GM18867 (cell line): ENCODE measurements around the gene RNF4.
"Not testable (repeated sequence)": the region's sequence is repeated elsewhere in the genome, so short reads cannot be mapped to it uniquely, and the experiment has no call there.

Source experiments
- ATAC-seq: cut with Tn5 transposase; IDR thresholded peaks from one replicate; pipeline ENCODE4 v1.9.1; 2021; ENCODE audit warnings: mild to moderate bottlenecking, moderate library complexity; ENCODE audit not compliant: unreplicated experiment

Gene RNF4

GRCh38 chr4:2516635-2517034 lies 47.7 kb downstream of the RNF4 start:
- no peak for ATAC-seq

- no peak for ATAC-seq
These were observed 57.7 kb downstream of the RNF4 start for GRCh38 chr4:2526559-2526958.

GRCh38 chr4:2534904-2535375 lies 66.0 kb downstream of the RNF4 start:
- no peak for ATAC-seq

DNA sequence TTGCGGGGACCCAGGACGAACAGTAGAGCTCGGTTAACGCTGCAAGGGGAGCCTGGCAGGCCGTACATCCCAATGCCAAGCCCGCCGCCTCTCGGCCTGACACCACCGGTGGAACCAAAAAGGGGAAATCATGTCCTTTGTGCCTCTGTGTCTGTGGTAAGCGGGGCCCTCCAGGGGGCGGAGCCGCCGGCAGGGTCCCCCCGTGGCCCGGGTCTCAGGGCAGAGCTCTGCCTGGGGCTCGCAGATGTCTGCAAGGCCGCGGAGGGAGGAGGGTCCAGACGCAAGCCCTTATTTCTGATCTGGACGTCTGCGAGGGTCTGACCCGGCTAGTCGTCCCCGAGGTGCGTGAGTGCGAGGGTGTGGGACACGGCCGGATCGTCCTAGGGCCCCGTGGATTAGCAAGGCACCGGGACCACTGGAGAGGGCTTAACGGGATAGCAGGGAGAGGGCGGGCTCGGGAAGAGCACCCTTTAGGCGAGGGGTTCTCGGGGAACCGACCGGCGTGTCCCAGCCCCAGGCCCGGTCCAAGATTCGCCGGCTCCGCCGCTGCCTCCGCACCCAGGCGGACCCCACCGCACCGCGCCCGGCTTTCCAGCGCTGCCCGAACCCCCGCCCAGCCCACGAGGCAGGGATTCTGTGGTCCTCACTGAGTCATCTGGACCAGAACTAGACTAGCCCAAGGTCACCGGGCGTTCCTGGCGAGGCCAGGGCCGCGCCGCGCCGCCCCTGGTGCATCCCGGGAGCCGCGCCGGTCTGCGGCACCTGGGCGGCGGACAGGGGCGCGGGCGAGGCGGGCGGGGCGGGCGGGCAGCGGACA lies 66.7 kb downstream of the RNF4 start:
- peak; percentile 1 for ATAC-seq

DNA sequence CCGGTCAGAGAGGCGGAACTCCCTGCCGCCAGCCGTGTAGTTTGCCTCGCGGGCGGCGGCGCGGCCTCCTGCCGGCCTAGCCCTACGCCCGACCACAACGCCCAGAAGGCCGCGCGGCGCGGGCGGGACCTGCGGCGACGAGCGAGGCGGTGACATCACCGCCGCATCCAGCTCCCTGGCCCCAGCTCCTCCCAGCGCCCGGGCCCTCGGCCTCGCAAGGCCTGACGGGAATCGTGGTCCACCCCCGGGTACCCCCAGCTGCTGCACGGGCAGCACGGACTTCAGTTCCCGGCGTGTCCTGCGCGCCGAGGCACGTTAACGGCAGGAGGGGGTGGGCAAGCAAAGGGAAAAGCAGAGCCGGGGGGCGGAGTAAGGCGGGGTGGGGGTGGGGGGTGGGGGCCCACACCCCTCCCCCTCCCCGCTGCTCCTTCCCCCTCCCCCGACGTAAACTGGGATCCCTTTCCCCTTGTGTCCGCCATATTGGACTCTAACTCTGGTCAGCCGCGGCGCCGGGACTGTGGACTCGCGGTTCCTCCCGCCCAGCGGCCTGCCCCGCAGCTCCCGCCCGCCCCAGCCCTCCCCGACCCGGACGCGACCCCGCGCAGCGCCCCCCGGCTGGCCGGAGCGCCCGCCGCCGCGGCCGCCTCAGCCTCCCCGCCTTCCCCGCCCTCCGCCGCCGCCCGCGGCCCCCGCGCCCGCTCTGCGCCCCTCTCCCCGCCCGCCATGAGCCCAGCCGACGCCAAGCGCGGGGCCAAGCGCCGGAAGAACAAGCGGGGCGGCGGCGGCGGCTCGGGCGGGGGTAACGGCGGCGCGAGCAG lies 67.5 kb downstream of the RNF4 start, which contains the start of gene FAM193A:
FAM193A (plus strand) TSS at position 455 of the 818 bp plus-strand sequence; CDS start at position 724, 269 bp downstream.
- ATAC-seq, result peak; percentile 90

DNA sequence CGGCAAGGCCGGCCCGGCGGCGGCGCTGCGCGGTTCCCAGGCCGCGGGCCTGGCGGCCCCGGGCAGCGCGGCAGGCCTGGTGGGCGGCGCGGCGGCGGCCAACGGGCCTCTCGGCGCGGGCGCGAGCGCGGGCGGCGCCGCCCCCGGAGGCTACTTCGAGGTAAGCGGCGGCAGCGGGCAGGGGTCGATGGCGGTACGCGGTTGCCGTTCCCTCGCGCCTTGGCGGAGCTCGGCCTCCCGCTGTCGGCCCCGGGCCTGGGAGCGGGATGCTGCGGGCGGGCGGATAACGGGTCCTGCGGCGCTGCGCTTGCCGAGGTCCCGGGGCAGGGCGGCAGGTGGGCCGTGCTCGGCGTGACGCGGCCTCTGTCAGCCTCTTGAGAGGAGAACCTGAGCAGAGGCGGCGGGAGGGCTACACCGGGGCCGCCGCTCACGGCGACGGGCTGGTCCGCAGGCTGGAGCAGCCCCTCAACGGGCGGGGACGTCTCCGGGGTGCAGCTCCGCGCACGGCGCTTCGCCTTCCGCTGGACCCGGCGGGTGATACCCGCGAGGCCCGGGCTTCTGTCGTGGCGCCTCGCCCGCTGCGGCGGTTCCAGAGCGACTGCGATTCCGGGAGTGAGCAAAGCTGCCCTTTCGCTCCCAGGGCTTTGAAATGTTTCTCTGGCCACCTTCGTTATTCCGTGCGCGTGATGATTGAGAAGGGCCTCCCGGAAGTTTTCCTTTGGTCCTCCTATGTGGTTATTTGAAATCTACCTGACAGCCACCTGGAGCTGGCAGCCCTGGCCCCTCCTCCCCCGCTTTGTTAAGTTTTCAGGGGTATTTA lies 68.3 kb downstream of the RNF4 start:
- ATAC-seq, result peak; percentile 18

DNA sequence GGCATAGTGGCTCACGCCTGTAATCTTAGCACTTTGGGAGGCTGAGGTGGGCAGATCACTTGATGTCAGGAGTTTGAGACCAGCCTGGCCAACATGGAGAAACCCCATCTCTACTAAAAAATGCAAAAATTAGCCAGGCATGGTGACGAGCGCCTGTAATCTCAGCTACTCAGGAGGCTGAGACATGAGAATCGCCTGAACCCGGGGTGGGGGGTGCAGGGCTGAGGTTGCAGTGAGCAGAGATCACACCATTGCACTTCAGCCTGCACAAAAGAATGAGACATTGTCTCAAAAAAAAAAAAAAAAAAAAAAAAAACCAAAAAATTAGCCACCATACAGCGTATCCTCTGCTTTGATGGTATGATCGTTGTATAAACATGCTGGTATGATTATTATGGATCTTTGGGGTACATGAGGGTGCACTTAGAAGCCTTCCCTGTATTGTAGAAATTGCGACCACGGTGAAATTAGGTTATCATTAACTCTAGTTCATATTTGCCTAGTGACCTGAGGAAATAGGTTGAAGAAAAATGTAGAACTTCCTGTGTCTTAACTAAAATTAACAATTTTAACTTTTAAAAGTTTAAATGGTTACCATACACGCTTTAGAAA lies 74.8 kb downstream of the RNF4 start:
- not testable (repeated sequence) for ATAC-seq

GRCh38 chr4:2545321-2546013 lies 76.6 kb downstream of the RNF4 start:
- no peak for ATAC-seq

DNA sequence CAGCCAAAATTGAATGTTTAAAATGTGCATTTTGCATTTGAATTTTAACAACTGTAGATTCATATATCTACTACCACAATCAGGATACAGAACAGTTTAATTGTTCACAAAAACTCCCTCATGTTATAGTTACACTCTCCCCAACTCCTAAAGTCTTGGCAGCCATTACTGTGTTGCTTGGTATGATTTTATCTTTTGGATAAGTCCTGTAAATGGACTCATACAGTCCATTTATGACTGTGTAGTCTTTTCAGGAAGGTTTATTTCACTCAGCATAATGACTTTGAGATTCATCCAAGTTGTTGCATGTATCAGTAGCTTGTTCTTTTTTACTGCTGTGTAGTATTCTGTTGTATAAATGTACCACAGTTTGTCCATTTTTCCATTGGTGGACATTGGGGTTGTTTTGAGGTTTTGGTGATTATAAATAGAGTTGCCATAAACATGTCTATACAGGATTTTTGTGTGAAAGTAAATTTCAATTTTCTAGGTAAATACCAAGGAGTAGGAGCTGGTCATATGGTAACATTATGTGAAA lies 77.4 kb downstream of the RNF4 start:
- ATAC-seq, result no peak

DNA sequence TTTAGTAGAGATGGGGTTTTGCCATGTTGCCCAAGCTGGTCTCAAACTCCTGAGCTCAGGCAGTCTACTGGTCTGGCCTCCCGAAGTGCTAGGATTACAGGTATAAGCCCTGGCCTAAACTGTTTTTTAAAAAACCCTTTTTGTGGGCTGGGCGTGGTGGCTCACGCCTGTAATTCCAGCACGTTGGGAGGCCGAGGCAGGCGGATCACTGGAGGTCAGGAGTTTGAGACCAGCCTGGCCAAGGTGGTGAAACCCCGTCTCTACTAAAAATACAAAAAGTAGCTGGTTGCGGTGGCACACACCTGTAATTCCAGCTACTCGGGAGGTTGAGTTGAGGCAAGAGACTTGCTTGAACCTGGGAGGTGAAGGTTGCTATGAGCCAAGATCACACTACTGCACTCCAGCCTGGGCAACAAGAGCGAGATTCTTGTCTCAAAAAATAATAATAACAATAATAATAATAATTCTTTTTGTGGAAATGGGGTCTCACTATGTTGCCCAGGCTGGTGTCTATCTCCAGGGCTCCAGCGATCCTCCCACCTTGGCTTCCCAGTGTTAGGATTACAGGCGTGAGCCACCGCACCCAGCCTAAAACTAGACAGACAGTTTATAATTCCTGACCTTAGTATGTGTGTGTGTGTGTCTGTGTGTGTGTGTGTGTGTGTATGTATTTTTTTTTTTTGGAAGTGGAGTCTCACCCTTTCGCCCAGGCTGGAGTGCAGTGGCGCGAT lies 78.2 kb downstream of the RNF4 start:
- ATAC-seq, result not testable (repeated sequence)

- no peak for ATAC-seq
These were observed 82.2 kb downstream of the RNF4 start for GRCh38 chr4:2551118-2551517.

DNA sequence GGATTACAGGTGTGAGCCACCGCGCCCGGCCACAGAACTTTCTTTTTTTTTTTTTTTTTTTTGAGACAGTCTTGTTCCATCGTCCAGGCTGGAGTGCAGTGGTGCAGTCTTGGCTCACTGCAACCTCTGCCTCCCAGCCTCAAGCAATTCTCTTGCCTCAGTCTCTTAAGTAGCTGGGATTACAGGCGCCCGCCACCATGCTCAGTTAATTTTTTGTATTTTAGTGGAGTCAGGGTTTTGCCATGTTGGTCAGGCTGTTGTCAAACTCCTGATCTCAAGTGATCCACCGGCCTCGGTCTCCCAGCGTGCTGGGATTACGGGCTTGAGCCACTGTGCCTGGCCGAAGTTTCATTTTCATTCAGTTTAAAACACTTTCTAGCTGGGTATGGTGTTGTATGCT lies 83.9 kb downstream of the RNF4 start:
- ATAC-seq, result no peak

GRCh38 chr4:2558301-2558700 lies 89.4 kb downstream of the RNF4 start:
- no peak for ATAC-seq

DNA sequence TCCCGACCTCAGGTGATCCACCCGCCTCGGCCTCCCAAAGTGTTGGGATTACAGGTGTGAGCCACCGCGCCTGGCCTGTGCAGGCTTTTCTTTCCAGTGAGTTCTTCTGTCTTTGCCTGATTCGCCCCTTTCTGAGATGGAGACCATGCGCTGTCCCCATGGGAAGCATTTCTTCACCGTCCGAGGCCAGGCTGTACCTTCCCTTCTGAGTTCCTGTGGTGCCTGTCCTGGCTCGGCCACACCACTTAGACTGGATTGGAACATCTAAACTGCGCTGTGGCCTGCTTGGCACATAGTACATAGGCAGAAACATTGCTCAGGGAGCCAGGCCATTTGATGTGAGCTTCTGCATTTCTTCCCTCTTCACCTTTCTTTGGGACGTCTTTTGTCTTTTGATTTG lies 91.3 kb downstream of the RNF4 start:
- ATAC-seq, result no peak
